ENCODE measurements around the gene GABRB3.

DNA sequence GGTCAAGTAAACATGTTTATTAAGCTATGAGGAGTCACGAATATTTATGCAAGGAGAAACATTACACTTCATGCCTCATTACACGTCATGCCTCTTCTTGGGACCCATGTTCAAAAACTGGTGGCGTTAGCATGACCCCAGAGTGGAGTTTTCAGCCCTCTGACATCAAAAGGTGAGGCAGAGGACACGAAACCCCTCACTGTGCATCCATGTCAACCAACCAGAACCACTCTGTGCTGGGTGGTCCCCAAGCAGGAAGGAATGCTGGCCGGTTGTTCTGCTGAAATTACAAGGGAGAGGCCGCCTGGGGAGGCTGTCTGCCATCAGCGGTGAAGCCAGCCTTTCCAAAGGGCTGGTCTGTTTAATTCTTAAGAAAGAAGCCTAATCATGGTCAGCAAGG lies 83.4 kb downstream of the GABRB3 start:
- TF ChIP-seq CTCF (IDR thresholded peaks at IDR 0.05) (no peak), POLR2A (IDR thresholded peaks at IDR 0.05) (no peak)

All from Peyer's patch (tissue), 4 donors.